ENCODE results near the gene GLT6D1.

- TF ChIP-seq CTCF (IDR thresholded peaks at IDR 0.05) = no peak
- no peak for TF ChIP-seq POLR2A (IDR thresholded peaks at IDR 0.05)
These were observed 30.9 kb downstream of the GLT6D1 start for GRCh38 chr9:135608294-135608998.

Data from testis (tissue), 2 donors.